Prostate gland (tissue), 2 donors: Measurements from ENCODE around the gene GREB1. TPM values are rescaled to one million over a fixed set of nuclear protein-coding genes. Genes with fewer than 3 reads are reported as not detected.
A peak's percentile ranks its signal among the peaks of the same experiment; 100 is the strongest.

Source experiments
- DNase-seq: peaks from one replicate; pipeline ENCODE4 v3.0.0-alpha.2; 2019; ENCODE audit warnings: low spot score
- H3K27ac ChIP-seq, 2 donors: fragments of 200-600 bp; sonication (generic); 2 replicates each; pipeline ENCODE4 v1.5.1; 2017 to 2019
- H3K27me3 ChIP-seq: fragments of 200-600 bp; sonication (generic); replicated peaks from 2 replicates; pipeline ENCODE4 v1.5.1; 2019; ENCODE audit not compliant: insufficient read depth
- H3K36me3 ChIP-seq, 2 donors: fragments of 200-600 bp; sonication (generic); 1 replicate in 1 of 2; 2 replicates in 1 of 2; pipeline versions ENCODE4 v1.5.1 to v1.8.1; 2017 to 2019
- H3K4me1 ChIP-seq: fragments of 200-600 bp; sonication (generic); replicated peaks from 2 replicates; pipeline ENCODE4 v1.5.1; 2019
- H3K4me3 ChIP-seq, 2 donors: fragments of 200-600 bp; sonication (generic); 2 replicates each; pipeline ENCODE4 v1.5.1; 2017 to 2019
- H3K9me3 ChIP-seq: fragments of 200-600 bp; sonication (generic); 2 replicates; pipeline ENCODE4 v1.5.1; 2017
- POLR2A ChIP-seq: fragments of 450-650 bp; IDR thresholded peaks from one replicate; pipeline ENCODE4 v1.6.1; 2016; ENCODE audit warnings: antibody characterized with exemption, mild to moderate bottlenecking
- POLR2AphosphoS5 ChIP-seq: sonication (generic); formaldehyde crosslinking; IDR thresholded peaks from one replicate; pipeline ENCODE4 v1.6.1; 2017; ENCODE audit warnings: antibody characterized with exemption
- WGBS: methylation state at CpG from one replicate; pipeline ENCODE4 v1.1.5; 2018; 5-methylcytosine and 5-hydroxymethylcytosine counted together
- intact Hi-C: fragments of 100-400 bp; cut with DNase I; formaldehyde crosslinking; loops from one replicate; pipeline ENCODE4 v1.14.2; 2022
- total RNA-seq, 2 donors: library from RNA; depleted of rRNA; stranded (reverse); fragments of >200 nt; gene quantifications; one replicate each; pipeline ENCODE4 v1.1.0, GENCODE V29; 2016
- TF ChIP-seq, protein P1 (sequence below), 4 experiments: fragments of 200-600 bp in 2 of 4; fragments of 450-650 bp in 2 of 4; sonication (generic) in 2 of 4; IDR thresholded peaks; 1 replicate in 3 of 4; 2 replicates in 1 of 4; pipeline ENCODE4 v1.5.1; 2016 to 2019; ENCODE audit warnings: antibody characterized with exemption in 4 of 4, mild to moderate bottlenecking in 2 of 4, moderate library complexity in 2 of 4

GREB1 gene
- total RNA-seq, 2 donors from 2014 or later = 224 to 392 TPM

DNA sequence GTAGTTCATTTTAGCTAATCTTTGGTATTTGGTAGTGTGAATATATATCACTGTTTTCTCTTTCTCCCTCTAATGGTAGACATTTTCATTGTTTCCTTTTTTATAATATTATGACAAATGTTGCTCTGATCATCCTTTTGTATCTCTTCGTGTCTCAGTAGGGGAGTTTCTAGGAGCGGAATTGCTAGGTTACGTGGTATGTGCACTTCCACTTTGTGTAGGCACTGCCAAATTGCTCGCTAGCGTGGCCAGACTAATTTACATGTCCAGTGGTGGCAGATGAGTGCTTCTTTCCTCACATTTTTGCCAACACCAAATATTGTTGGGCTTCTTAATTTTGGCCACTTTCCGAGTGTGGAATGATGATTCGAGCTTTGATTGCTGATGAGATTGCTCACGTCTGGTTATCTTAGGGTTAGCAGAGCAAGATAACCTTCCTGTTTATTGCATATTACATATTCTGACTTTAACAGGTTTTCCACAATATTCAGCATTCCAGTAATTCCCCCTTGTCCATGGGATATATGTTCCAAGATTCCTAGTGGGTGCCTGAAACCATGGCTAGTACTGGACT, 30.4 kb upstream of the GREB1 start:
- Histone ChIP-seq H3K4me3 (no peak overlapping the region), H3K27me3 (no peaks in the 10 kb centered on the region), H3K4me1 (no peaks in the 10 kb centered on the region), H3K27ac (no peak overlapping the region), H3K36me3 (no peaks in the 10 kb centered on the region), H3K9me3 (no peaks in the 10 kb centered on the region)
- 69% methylated on average over 8 of the region's 8 CpGs for WGBS
- DNase-seq = no peak
- intact Hi-C loops = no loop called here
- TF ChIP-seq POLR2AphosphoS5 (no peak), POLR2A (no peak)
- TF ChIP-seq, protein P1, sequence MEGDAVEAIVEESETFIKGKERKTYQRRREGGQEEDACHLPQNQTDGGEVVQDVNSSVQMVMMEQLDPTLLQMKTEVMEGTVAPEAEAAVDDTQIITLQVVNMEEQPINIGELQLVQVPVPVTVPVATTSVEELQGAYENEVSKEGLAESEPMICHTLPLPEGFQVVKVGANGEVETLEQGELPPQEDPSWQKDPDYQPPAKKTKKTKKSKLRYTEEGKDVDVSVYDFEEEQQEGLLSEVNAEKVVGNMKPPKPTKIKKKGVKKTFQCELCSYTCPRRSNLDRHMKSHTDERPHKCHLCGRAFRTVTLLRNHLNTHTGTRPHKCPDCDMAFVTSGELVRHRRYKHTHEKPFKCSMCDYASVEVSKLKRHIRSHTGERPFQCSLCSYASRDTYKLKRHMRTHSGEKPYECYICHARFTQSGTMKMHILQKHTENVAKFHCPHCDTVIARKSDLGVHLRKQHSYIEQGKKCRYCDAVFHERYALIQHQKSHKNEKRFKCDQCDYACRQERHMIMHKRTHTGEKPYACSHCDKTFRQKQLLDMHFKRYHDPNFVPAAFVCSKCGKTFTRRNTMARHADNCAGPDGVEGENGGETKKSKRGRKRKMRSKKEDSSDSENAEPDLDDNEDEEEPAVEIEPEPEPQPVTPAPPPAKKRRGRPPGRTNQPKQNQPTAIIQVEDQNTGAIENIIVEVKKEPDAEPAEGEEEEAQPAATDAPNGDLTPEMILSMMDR (IDR thresholded peaks at IDR 0.05) = no peak

DNA sequence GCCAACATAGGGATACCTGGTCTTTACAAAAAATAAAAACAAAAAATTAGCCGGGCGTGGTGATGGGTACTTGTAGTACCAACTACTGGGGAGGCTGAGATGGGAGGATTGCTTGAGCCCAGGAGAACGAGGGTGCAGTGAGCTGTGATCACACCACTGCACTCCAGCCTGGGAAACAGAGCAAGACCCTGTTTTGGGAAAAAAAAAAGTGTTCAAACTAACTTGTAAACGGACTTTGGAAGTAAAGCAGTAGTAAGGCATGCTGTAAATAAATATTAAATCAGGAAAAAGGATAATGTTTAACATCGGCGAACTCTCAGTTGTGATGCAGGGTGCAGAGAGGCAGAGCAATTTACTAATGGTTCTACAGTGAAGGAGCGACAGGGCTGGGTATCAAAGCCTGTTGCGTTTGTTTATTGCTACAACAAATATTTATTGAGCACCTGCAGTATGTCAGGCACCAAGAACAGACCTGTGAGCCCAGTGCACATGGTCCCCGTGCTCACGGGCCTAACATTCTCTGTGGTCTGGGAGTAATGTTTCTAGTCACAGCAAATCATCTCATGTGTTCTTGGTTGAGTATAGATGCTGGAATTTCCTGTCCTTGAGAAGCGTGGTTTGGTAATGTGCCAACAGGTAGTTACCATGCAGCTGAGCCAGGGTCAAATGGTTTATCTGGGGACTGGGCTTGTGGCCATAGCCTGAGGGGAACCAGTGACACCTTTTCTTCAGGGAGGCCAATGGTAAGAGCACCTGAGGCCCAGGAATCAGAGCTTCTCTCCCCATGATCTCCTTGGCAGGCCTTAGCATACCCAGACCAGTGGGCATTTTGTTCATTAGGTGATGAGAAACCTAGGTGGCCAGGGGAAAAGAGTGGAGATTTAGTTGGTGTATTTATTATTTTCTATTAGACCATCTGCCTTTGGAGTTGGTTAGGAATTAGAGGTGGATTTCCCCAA, 27.9 kb upstream of the GREB1 start:
- WGBS = 65% methylated on average over 11 of the region's 11 CpGs

DNA sequence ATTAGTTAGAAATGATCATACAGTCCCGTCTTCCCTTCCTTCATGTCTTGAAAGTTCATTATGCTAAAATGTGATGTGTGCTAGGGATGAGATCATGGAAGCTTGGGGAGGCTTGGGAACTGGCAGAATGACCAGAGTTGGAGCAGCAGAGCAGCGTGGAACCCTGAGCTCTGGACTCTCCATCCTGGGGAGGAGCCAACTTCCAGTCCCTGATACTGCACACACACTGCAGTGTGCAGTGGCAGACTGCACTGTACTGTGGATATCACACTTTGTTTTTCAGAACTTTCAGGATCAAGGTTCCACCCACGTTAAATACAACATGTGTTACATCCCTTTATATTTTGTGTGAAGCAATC, 27.3 kb upstream of the GREB1 start:
- Histone ChIP-seq H3K27ac (no peak overlapping the region), H3K36me3 (no peaks in the 10 kb centered on the region), H3K4me1 (no peaks in the 10 kb centered on the region), H3K4me3 (no peak overlapping the region), H3K9me3 (no peaks in the 10 kb centered on the region), H3K27me3 (no peaks in the 10 kb centered on the region)
- no peak for TF ChIP-seq POLR2AphosphoS5
- TF ChIP-seq, protein P1 (IDR thresholded peaks at IDR 0.05) = no peak
- no peak for TF ChIP-seq POLR2A
- intact Hi-C loops = no loop called here
- 59% methylated on average over 3 of the region's 3 CpGs for WGBS
- no peak for DNase-seq

More for the DNA sequence above, 27.9 kb upstream of the GREB1 start:
- intact Hi-C loops = no loop called here
- no peaks in the 10 kb centered on the region for H3K4me1 ChIP-seq
- TF ChIP-seq POLR2A (no peak), POLR2AphosphoS5 (no peak)
- TF ChIP-seq, protein P1 (IDR thresholded peaks at IDR 0.05) = no peak
- no peaks in the 10 kb centered on the region for H3K36me3 ChIP-seq
- no peak for DNase-seq
- H3K27me3 ChIP-seq = no peaks in the 10 kb centered on the region
- no peak overlapping the region for H3K27ac ChIP-seq
- no peak overlapping the region for H3K4me3 ChIP-seq
- no peaks in the 10 kb centered on the region for H3K9me3 ChIP-seq

DNA sequence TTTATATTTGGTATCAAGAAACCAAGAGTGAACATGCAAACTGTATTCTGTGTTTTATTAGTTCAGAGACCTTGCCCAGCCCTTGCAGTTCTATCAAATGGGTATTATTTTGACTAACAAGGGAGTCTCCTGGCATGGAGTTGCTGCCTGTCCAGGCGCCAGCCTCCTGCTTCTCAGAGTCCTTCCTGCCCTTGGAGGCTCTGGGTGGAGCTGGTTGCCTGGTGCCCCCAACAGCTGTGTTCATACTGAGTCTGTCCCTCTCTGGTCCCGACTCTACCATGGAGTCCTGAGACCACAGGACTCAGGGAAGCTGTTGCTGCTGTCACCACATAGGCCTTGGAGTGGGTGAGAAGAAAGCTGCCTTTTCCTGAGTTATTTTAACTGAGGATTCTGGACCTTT, 26.3 kb upstream of the GREB1 start:
- Histone ChIP-seq H3K4me3 (no peak overlapping the region), H3K36me3 (no peaks in the 10 kb centered on the region), H3K9me3 (no peaks in the 10 kb centered on the region), H3K4me1 (no peaks in the 10 kb centered on the region), H3K27ac (peak overlapping the region; percentile 37 to 57), H3K27me3 (no peaks in the 10 kb centered on the region)
- no peak for TF ChIP-seq POLR2A
- TF ChIP-seq POLR2AphosphoS5 = no peak
- TF ChIP-seq, protein P1 (IDR thresholded peaks at IDR 0.05) = no peak
- WGBS = 95% methylated on average over 2 of the region's 2 CpGs
- intact Hi-C loops = no loop called here
- DNase-seq = no peak
